ENCODE measurements around the gene PMEPA1. TPM values are rescaled to one million over a fixed set of nuclear protein-coding genes. Genes with fewer than 3 reads are reported as not detected.

The PMEPA1 gene
- total RNA-seq, 1 experiment from 2014 or later, result 1.9 TPM

- H3K79me2 ChIP-seq (ENCODE audit: low read length), result no peaks in the 10 kb centered on the region
- H3K4me3 ChIP-seq (ENCODE audit: low read length), result no peak overlapping the region
- H3K36me3 ChIP-seq (ENCODE audit: insufficient read depth, low read length), result no peaks in the 10 kb centered on the region
- H3K9me3 ChIP-seq (ENCODE audit: low read length), result no peaks in the 10 kb centered on the region
- H3K4me2 ChIP-seq (ENCODE audit: low read depth, low read length, poor library complexity, severe bottlenecking), result no peak overlapping the region
- H3K27me3 ChIP-seq (ENCODE audit: low read length), result no peaks in the 10 kb centered on the region
- H3K9ac ChIP-seq (ENCODE audit: low read length), result no peak overlapping the region
- H4K20me1 ChIP-seq (ENCODE audit: insufficient read depth, low read depth, low read length), result peaks cover 45% of the 10 kb centered on the region; the same call in 1 of the 2 replicates
- H2AFZ ChIP-seq (ENCODE audit: low read length), result no peak overlapping the region
- H3K9me2 ChIP-seq (replicated peaks; ENCODE audit: insufficient read depth, low read length), result no peaks in the 10 kb centered on the region
- H3K4me1 ChIP-seq (ENCODE audit: low read length), result no peaks in the 10 kb centered on the region
- no peak overlapping the region for H3K27ac ChIP-seq (ENCODE audit: low read length)
- DNase-seq, result no peak
These were observed 43.5 kb downstream of the PMEPA1 start for GRCh38 chr20:57666106-57666833.

- no peaks in the 10 kb centered on the region for H3K79me2 ChIP-seq (ENCODE audit: low read length)
- H4K20me1 ChIP-seq (ENCODE audit: insufficient read depth, low read depth, low read length), result peaks cover 39% of the 10 kb centered on the region; the same call in 1 of the 2 replicates
- H3K27ac ChIP-seq (ENCODE audit: low read length), result no peak overlapping the region
These were observed 44.2 kb downstream of the PMEPA1 start for GRCh38 chr20:57665589-57665971.

GRCh38 chr20:57664924-57665588 lies 44.8 kb downstream of the PMEPA1 start:
- Histone ChIP-seq H3K4me3 (ENCODE audit: low read length) (no peak overlapping the region), H4K20me1 (ENCODE audit: insufficient read depth, low read depth, low read length) (peaks cover 34% of the 10 kb centered on the region; the same call in 1 of the 2 replicates), H3K9me3 (ENCODE audit: low read length) (no peaks in the 10 kb centered on the region)

More at GRCh38 chr20:57665589-57665971, 44.2 kb downstream of the PMEPA1 start:
- Histone ChIP-seq H3K9me2 (replicated peaks; ENCODE audit: insufficient read depth, low read length) (no peaks in the 10 kb centered on the region), H3K4me3 (ENCODE audit: low read length) (no peak overlapping the region), H3K36me3 (ENCODE audit: insufficient read depth, low read length) (no peaks in the 10 kb centered on the region), H2AFZ (ENCODE audit: low read length) (no peak overlapping the region), H3K4me1 (ENCODE audit: low read length) (no peaks in the 10 kb centered on the region), H3K4me2 (ENCODE audit: low read depth, low read length, poor library complexity, severe bottlenecking) (no peak overlapping the region), H3K9ac (ENCODE audit: low read length) (no peak overlapping the region), H3K27me3 (ENCODE audit: low read length) (no peaks in the 10 kb centered on the region), H3K9me3 (ENCODE audit: low read length) (no peaks in the 10 kb centered on the region)
- no peak for DNase-seq

GRCh38 chr20:57664476-57664875 lies 45.3 kb downstream of the PMEPA1 start:
- Histone ChIP-seq H3K9me2 (replicated peaks; ENCODE audit: insufficient read depth, low read length) (no peaks in the 10 kb centered on the region), H3K27me3 (ENCODE audit: low read length) (no peaks in the 10 kb centered on the region; the same call in 1 of the 2 replicates), H3K4me2 (ENCODE audit: low read depth, low read length, poor library complexity, severe bottlenecking) (no peak overlapping the region), H2AFZ (ENCODE audit: low read length) (no peak overlapping the region), H3K9ac (ENCODE audit: low read length) (no peak overlapping the region), H3K4me3 (ENCODE audit: low read length) (no peak overlapping the region), H3K9me3 (ENCODE audit: low read length) (no peaks in the 10 kb centered on the region), H3K79me2 (ENCODE audit: low read length) (no peaks in the 10 kb centered on the region), H3K36me3 (ENCODE audit: insufficient read depth, low read length) (no peaks in the 10 kb centered on the region), H3K27ac (ENCODE audit: low read length) (no peak overlapping the region), H3K4me1 (ENCODE audit: low read length) (no peaks in the 10 kb centered on the region), H4K20me1 (ENCODE audit: insufficient read depth, low read depth, low read length) (peaks cover 37% of the 10 kb centered on the region; the same call in 1 of the 2 replicates)
- no peak for DNase-seq

More at GRCh38 chr20:57664924-57665588, 44.8 kb downstream of the PMEPA1 start:
- Histone ChIP-seq H3K4me2 (ENCODE audit: low read depth, low read length, poor library complexity, severe bottlenecking) (no peak overlapping the region), H3K36me3 (ENCODE audit: insufficient read depth, low read length) (no peaks in the 10 kb centered on the region), H3K9me2 (replicated peaks; ENCODE audit: insufficient read depth, low read length) (no peaks in the 10 kb centered on the region), H3K9ac (ENCODE audit: low read length) (no peak overlapping the region), H3K4me1 (ENCODE audit: low read length) (no peaks in the 10 kb centered on the region), H3K27me3 (ENCODE audit: low read length) (no peaks in the 10 kb centered on the region; the same call in 1 of the 2 replicates), H3K79me2 (ENCODE audit: low read length) (no peaks in the 10 kb centered on the region), H3K27ac (ENCODE audit: low read length) (no peak overlapping the region), H2AFZ (ENCODE audit: low read length) (no peak overlapping the region)
- DNase-seq, result no peak

- H3K79me2 ChIP-seq (ENCODE audit: low read length), result no peaks in the 10 kb centered on the region
- no peak overlapping the region for H2AFZ ChIP-seq (ENCODE audit: low read length)
- no peak overlapping the region for H3K27ac ChIP-seq (ENCODE audit: low read length)
- peaks cover 37% of the 10 kb centered on the region; the same call in 1 of the 2 replicates for H4K20me1 ChIP-seq (ENCODE audit: insufficient read depth, low read depth, low read length)
- H3K27me3 ChIP-seq (ENCODE audit: low read length), result no peaks in the 10 kb centered on the region; the same call in 1 of the 2 replicates
- no peak for DNase-seq
- H3K9ac ChIP-seq (ENCODE audit: low read length), result no peak overlapping the region
- no peaks in the 10 kb centered on the region for H3K9me2 ChIP-seq (replicated peaks; ENCODE audit: insufficient read depth, low read length)
- H3K9me3 ChIP-seq (ENCODE audit: low read length), result no peaks in the 10 kb centered on the region
- no peak overlapping the region for H3K4me2 ChIP-seq (ENCODE audit: low read depth, low read length, poor library complexity, severe bottlenecking)
- H3K36me3 ChIP-seq (ENCODE audit: insufficient read depth, low read length), result no peaks in the 10 kb centered on the region
- no peaks in the 10 kb centered on the region for H3K4me1 ChIP-seq (ENCODE audit: low read length)
- no peak overlapping the region for H3K4me3 ChIP-seq (ENCODE audit: low read length)
These were observed 45.9 kb downstream of the PMEPA1 start for GRCh38 chr20:57663681-57664451.

GRCh38 chr20:57663241-57663640 lies 46.6 kb downstream of the PMEPA1 start:
- H4K20me1 ChIP-seq (ENCODE audit: insufficient read depth, low read depth, low read length), result peaks cover 32% of the 10 kb centered on the region; the same call in 1 of the 2 replicates

GRCh38 chr20:57662456-57663240 lies 47.2 kb downstream of the PMEPA1 start:
- Histone ChIP-seq H4K20me1 (ENCODE audit: insufficient read depth, low read depth, low read length) (peaks cover 27% of the 10 kb centered on the region; the same call in 1 of the 2 replicates), H3K27me3 (ENCODE audit: low read length) (no peaks in the 10 kb centered on the region; the same call in 1 of the 2 replicates), H3K36me3 (ENCODE audit: insufficient read depth, low read length) (no peaks in the 10 kb centered on the region), H3K9me3 (ENCODE audit: low read length) (no peaks in the 10 kb centered on the region), H3K9me2 (replicated peaks; ENCODE audit: insufficient read depth, low read length) (no peaks in the 10 kb centered on the region), H3K79me2 (ENCODE audit: low read length) (no peaks in the 10 kb centered on the region), H3K4me2 (ENCODE audit: low read depth, low read length, poor library complexity, severe bottlenecking) (no peak overlapping the region), H3K27ac (ENCODE audit: low read length) (no peak overlapping the region), H2AFZ (ENCODE audit: low read length) (no peak overlapping the region), H3K9ac (ENCODE audit: low read length) (no peak overlapping the region), H3K4me1 (ENCODE audit: low read length) (peaks cover 11% of the 10 kb centered on the region), H3K4me3 (ENCODE audit: low read length) (no peak overlapping the region)
- no peak for DNase-seq

More at GRCh38 chr20:57663241-57663640, 46.6 kb downstream of the PMEPA1 start:
- no peak overlapping the region for H2AFZ ChIP-seq (ENCODE audit: low read length)
- peaks cover 5% of the 10 kb centered on the region for H3K4me1 ChIP-seq (ENCODE audit: low read length)
- H3K27ac ChIP-seq (ENCODE audit: low read length), result no peak overlapping the region
- H3K9ac ChIP-seq (ENCODE audit: low read length), result no peak overlapping the region
- H3K27me3 ChIP-seq (ENCODE audit: low read length), result no peaks in the 10 kb centered on the region; the same call in 1 of the 2 replicates
- H3K4me3 ChIP-seq (ENCODE audit: low read length), result no peak overlapping the region
- no peaks in the 10 kb centered on the region for H3K9me2 ChIP-seq (replicated peaks; ENCODE audit: insufficient read depth, low read length)
- no peaks in the 10 kb centered on the region for H3K79me2 ChIP-seq (ENCODE audit: low read length)
- no peaks in the 10 kb centered on the region for H3K9me3 ChIP-seq (ENCODE audit: low read length)
- DNase-seq, result no peak
- no peak overlapping the region for H3K4me2 ChIP-seq (ENCODE audit: low read depth, low read length, poor library complexity, severe bottlenecking)
- no peaks in the 10 kb centered on the region for H3K36me3 ChIP-seq (ENCODE audit: insufficient read depth, low read length)
